GM20431 (cell line): ENCODE measurements around the gene VTN.

ENCODE experiments used
- in situ Hi-C: fragments of 300-500 bp; cut with MseI, MboI; formaldehyde crosslinking; loops from one replicate; pipeline ENCODE4 v1.15.0; 2020; ENCODE audit warnings: low sequenced_read_pairs; ENCODE audit not compliant: unreplicated experiment

VTN gene

GRCh38 chr17:28396635-28397239 is 26.6 kb upstream of the VTN start:
- in situ Hi-C loops, result no loop called here

- in situ Hi-C loops, result no loop called here
Observed at GRCh38 chr17:28395968-28396367, 25.9 kb upstream of the VTN start.

- in situ Hi-C loops, result no loop called here
Observed at GRCh38 chr17:28395426-28395825, 25.3 kb upstream of the VTN start.

DNA sequence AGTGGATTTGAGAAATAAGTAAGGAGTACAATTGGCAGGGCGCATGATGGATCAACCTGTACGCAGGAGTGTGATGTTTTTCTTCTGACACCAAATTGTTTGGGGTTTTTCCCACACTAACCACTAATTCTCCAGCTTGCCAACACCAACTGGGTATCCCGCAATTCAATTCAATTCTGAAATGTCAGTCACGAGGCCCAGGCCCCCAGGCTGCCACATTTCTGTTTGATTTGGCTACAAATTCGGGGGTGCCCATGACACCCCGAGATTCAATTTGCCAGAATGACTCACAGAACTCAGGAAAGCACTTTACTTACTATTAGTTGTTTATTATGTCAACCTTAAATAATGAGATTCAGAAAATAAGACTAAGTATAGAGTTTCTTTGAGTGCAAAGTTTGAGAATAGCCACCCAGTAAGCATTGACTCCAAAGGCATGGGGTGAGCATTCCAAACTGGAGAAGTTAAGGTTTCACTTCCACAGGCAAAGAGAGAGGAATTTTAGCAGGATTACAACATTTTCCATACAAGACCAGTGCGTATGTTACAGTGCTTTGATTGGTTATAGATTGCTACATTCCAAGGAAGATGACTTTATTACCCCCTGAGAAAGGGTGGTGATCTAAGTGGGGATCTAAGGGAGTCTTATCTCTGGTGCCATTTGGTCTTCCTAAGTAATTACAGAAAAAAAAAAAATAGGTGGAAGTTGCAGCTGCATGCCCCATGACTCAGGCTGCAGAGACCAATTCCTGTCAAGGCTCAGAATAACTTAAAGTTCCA is 24.4 kb upstream of the VTN start:
- in situ Hi-C loops, result no loop called here

GRCh38 chr17:28392491-28392890 is 22.4 kb upstream of the VTN start:
- in situ Hi-C loops, result no loop called here

GRCh38 chr17:28391401-28391800 is 21.3 kb upstream of the VTN start:
- in situ Hi-C loops, result no loop called here

- in situ Hi-C loops, result no loop called here
Observed at GRCh38 chr17:28390984-28391383, 20.9 kb upstream of the VTN start.

DNA sequence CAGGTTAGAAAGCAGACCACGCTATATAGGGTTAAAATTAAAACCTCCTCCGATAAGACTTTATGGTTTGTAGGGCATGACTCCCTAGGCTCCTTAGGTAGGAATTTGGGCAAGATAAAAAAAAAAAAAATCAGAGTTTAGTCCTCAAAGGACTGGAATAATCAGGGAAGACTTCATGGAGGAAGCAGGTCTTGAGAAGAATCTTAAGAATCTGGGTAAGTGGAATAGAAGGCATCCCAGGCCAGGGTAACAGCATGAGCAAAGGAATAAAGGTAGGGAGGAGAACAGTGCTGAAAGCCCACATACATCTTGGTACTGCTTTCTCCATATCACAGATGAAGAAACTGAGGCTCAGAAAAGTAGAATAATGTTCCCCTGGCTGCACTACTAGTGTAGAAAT is 20.5 kb upstream of the VTN start:
- in situ Hi-C loops, result no loop called here

DNA sequence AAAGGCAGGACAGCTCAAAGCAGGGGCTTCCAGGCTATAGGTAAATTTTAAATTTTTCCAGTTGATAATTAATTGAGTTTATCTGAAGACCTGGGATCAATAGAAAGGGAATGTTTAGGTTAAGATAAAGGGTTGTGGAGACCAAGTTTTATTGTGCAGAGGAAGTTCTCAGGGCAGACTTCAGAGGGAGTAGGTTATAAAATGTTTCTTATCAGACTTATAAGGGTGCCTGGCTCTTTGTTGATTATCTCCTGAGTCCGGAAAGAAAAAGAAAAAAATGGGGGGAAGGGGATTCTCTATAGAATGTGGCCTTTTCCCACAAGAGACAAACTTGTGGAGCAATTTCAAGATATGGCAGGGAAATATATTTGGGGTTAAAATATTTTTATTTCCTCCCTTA is 20.0 kb upstream of the VTN start:
- in situ Hi-C loops, result no loop called here

DNA sequence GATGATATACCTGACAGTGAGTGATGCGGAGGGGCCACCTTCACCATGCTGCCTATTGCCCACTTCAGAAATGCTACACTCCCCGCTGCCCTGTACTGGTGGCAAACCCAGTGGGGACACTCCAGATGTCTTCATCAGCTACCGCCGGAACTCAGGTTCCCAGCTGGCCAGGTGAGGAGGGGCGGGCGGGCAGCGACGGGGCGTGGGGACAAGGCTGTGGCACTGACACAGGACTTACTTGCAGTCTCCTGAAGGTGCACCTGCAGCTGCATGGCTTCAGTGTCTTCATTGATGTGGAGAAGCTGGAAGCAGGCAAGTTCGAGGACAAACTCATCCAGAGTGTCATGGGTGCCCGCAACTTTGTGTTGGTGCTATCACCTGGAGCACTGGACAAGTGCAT is 18.0 kb upstream of the VTN start:
- in situ Hi-C loops, result no loop called here

- in situ Hi-C loops, result no loop called here
Observed at GRCh38 chr17:28386391-28386790, 16.3 kb upstream of the VTN start.

GRCh38 chr17:28385406-28385805 is 15.3 kb upstream of the VTN start:
- in situ Hi-C loops, result no loop called here

GRCh38 chr17:28385037-28385400 is 14.9 kb upstream of the VTN start:
- in situ Hi-C loops, result no loop called here

GRCh38 chr17:28384281-28385036 is 14.4 kb upstream of the VTN start:
- in situ Hi-C loops, result no loop called here

DNA sequence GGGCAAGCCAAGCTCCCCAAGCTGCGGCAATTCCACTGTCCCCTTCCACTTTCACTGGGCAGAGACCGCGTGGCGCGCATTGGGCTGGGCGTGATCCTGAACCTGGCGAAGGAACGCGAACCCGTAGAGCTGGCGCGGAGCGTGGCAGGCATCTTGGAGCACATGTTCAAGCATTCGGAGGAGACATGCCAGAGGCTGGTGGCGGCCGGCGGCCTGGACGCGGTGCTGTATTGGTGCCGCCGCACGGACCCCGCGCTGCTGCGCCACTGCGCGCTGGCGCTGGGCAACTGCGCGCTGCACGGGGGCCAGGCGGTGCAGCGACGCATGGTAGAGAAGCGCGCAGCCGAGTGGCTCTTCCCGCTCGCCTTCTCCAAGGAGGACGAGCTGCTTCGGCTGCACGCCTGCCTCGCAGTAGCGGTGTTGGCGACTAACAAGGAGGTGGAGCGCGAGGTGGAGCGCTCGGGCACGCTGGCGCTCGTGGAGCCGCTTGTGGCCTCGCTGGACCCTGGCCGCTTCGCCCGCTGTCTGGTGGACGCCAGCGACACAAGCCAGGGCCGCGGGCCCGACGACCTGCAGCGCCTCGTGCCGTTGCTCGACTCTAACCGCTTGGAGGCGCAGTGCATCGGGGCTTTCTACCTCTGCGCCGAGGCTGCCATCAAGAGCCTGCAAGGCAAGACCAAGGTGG is 11.2 kb upstream of the VTN start:
- in situ Hi-C loops, result no loop called here

DNA sequence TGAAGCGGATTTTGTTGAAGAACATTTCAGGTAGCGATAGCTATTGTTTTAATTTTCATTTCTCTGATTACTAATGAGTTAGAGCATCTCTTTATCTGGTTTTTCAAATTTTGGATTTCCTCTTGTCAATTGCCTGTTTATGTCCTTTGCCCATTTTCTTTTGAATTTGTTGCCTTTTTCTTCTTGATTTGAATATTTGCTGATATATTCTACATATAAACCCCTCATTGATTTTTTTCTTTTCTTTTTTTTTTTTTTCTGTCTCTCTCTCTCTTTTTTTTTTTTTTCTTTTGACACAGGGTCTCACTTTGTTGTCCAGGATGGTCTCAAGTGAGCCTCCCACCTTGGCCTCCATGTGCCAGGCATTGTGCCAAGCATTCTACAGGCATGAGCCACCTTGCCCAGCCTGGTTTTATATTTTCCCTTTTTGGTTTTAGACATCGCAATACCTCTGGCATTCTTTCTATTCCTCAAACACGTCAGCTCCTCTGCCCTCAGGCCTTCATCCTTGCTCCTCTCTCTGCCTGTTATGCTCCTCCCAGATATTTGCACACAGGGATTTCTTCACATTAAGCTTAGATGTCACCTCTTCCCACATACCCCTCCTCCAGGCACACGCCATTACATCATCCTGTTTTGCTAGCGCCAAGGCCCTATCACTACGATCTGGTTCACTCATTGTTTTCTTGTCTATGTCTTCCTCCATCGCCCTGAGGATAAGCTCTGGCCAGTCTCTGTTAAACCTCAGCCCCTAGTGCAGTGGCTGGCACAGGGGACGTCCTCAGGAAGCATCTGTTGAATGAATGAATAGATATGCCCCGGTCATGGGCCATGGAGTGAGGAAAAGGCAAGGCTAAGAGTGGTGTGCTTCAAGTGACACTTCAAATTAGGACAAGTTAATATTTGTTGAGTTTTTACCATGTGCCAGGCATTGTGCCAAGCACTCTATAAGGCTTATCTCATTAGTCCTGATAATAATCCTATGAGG is 10.0 kb upstream of the VTN start:
- in situ Hi-C loops, result no loop called here

GRCh38 chr17:28372945-28373274 is 2.8 kb upstream of the VTN start:
- in situ Hi-C loops, result no loop called here

- in situ Hi-C loops, result no loop called here
Observed at GRCh38 chr17:28372203-28372944, 2.3 kb upstream of the VTN start.
